OCI-LY3 (cell line): ENCODE measurements around the gene CAMK2D.

Experiments used
- H2AFZ ChIP-seq: fragments of 200-600, 300-600 bp; shearing (Covaris generic); 2 replicates; pipeline ENCODE4 v1.6.0; 2014; ENCODE audit warnings: antibody characterized with exemption, low read depth, low read length
- H3K27ac ChIP-seq: fragments of 200-600, 300-600 bp; sonication (generic); 2 replicates; pipeline ENCODE4 v1.5.1; 2014; ENCODE audit warnings: mild to moderate bottlenecking, low read length, moderate library complexity, mixed read lengths
- H3K27me3 ChIP-seq: fragments of 200-600, 300-600 bp; sonication (generic); 2 replicates; pipeline ENCODE4 v1.6.1; 2014; ENCODE audit warnings: low read depth, low read length, mixed read lengths
- H3K36me3 ChIP-seq: fragments of 200-600, 300-600 bp; sonication (generic); replicated peaks from 2 replicates; pipeline ENCODE3; 2014; ENCODE audit warnings: low read depth, low read length, mixed read lengths
- H3K4me1 ChIP-seq: fragments of 300-600, 200-600 bp; sonication (generic); 2 replicates; pipeline ENCODE4 v1.6.1; 2014; ENCODE audit warnings: low read length, mixed read lengths
- H3K4me2 ChIP-seq: fragments of 200-600, 300-600 bp; sonication (generic); 2 replicates; pipeline ENCODE4 v1.6.1; 2014; ENCODE audit warnings: low read length, mixed read lengths
- H3K4me3 ChIP-seq: fragments of 300-600, 200-600 bp; sonication (generic); 2 replicates; pipeline ENCODE4 v1.5.1; 2014; ENCODE audit warnings: antibody characterized with exemption, mild to moderate bottlenecking, low read length, moderate library complexity
- H3K79me2 ChIP-seq: fragments of 300-600, 200-600 bp; shearing (Covaris generic); 2 replicates; pipeline ENCODE4 v1.6.1; 2014; ENCODE audit warnings: mild to moderate bottlenecking, low read length, mixed read lengths
- H3K9ac ChIP-seq: fragments of 300-600, 200-600 bp; shearing (Covaris generic); 2 replicates; pipeline ENCODE4 v1.6.0; 2014; ENCODE audit warnings: mild to moderate bottlenecking, low read length, moderate library complexity
- H3K9me3 ChIP-seq: fragments of 200-600, 300-600 bp; shearing (Covaris generic); 2 replicates; pipeline ENCODE4 v1.6.1; 2014; ENCODE audit warnings: low read length, mixed read lengths; ENCODE audit not compliant: insufficient read depth
- H4K20me1 ChIP-seq: fragments of 200-600, 300-600 bp; sonication (generic); 2 replicates; pipeline ENCODE4 v1.6.1; 2016; ENCODE audit warnings: low read length, mixed read lengths; ENCODE audit not compliant: insufficient read depth
- CTCF ChIP-seq: fragments of 200-600, 300-600 bp; sonication (generic); IDR thresholded peaks from 2 replicates; pipeline ENCODE4 v1.5.1; 2014; ENCODE audit warnings: antibody characterized with exemption, low read length, low read depth
- EZH2phosphoT487 ChIP-seq: fragments of 200-600 bp; shearing (Covaris generic); IDR thresholded peaks from 2 replicates; pipeline ENCODE4 v1.6.1; 2018; ENCODE audit warnings: antibody characterized with exemption, mixed run types, low read depth

CAMK2D gene

GRCh38 chr4:113504422-113504821 lies 257.1 kb downstream of the CAMK2D start:
- H3K36me3 ChIP-seq: no peaks in the 10 kb centered on the region
- no peak for TF ChIP-seq CTCF
- TF ChIP-seq EZH2phosphoT487: no peak
- no peaks in the 10 kb centered on the region for H4K20me1 ChIP-seq
- H3K9me3 ChIP-seq: no peaks in the 10 kb centered on the region
- no peak overlapping the region for H3K4me2 ChIP-seq
- no peak overlapping the region for H3K27ac ChIP-seq
- no peaks in the 10 kb centered on the region for H3K4me1 ChIP-seq
- no peaks in the 10 kb centered on the region for H3K79me2 ChIP-seq
- no peaks in the 10 kb centered on the region for H3K27me3 ChIP-seq
- no peak overlapping the region for H3K9ac ChIP-seq
- H2AFZ ChIP-seq: no peak overlapping the region
- H3K4me3 ChIP-seq: no peak overlapping the region

GRCh38 chr4:113503691-113504090 lies 257.8 kb downstream of the CAMK2D start:
- H3K4me3 ChIP-seq: no peak overlapping the region
- H3K4me1 ChIP-seq: no peaks in the 10 kb centered on the region
- H3K79me2 ChIP-seq: no peaks in the 10 kb centered on the region
- H3K9me3 ChIP-seq: no peaks in the 10 kb centered on the region
- no peaks in the 10 kb centered on the region for H3K27me3 ChIP-seq
- no peaks in the 10 kb centered on the region for H3K36me3 ChIP-seq
- no peak overlapping the region for H3K9ac ChIP-seq
- H2AFZ ChIP-seq: no peak overlapping the region
- H3K27ac ChIP-seq: no peak overlapping the region
- TF ChIP-seq CTCF: no peak
- TF ChIP-seq EZH2phosphoT487: no peak
- no peak overlapping the region for H3K4me2 ChIP-seq
- no peaks in the 10 kb centered on the region for H4K20me1 ChIP-seq

GRCh38 chr4:113502906-113503305 lies 258.6 kb downstream of the CAMK2D start:
- H3K4me2 ChIP-seq: no peak overlapping the region
- H4K20me1 ChIP-seq: no peaks in the 10 kb centered on the region
- no peaks in the 10 kb centered on the region for H3K79me2 ChIP-seq
- no peak overlapping the region for H3K9ac ChIP-seq
- no peaks in the 10 kb centered on the region for H3K36me3 ChIP-seq
- no peak overlapping the region for H2AFZ ChIP-seq
- H3K4me1 ChIP-seq: no peaks in the 10 kb centered on the region
- H3K9me3 ChIP-seq: no peaks in the 10 kb centered on the region
- no peak overlapping the region for H3K4me3 ChIP-seq
- H3K27me3 ChIP-seq: no peaks in the 10 kb centered on the region
- no peak for TF ChIP-seq EZH2phosphoT487
- no peak for TF ChIP-seq CTCF
- no peak overlapping the region for H3K27ac ChIP-seq

- TF ChIP-seq CTCF: no peak
- TF ChIP-seq EZH2phosphoT487: no peak
- no peaks in the 10 kb centered on the region for H3K79me2 ChIP-seq
- H3K4me1 ChIP-seq: no peaks in the 10 kb centered on the region
- H3K27me3 ChIP-seq: no peaks in the 10 kb centered on the region
- no peak overlapping the region for H3K4me3 ChIP-seq
- no peaks in the 10 kb centered on the region for H4K20me1 ChIP-seq
- H3K36me3 ChIP-seq: no peaks in the 10 kb centered on the region
- no peak overlapping the region for H3K27ac ChIP-seq
- no peak overlapping the region for H3K4me2 ChIP-seq
- H3K9ac ChIP-seq: no peak overlapping the region
- no peaks in the 10 kb centered on the region for H3K9me3 ChIP-seq
- H2AFZ ChIP-seq: no peak overlapping the region
Observed at GRCh38 chr4:113502476-113502875, 259.1 kb downstream of the CAMK2D start.
